Measurements from ENCODE around the gene UQCRFS1.
"Not testable (repeated sequence)": the region's sequence is repeated elsewhere in the genome, so short reads cannot be mapped to it uniquely, and the experiment has no call there.

Gene UQCRFS1

GRCh38 chr19:29211562-29212355 lies 1.2 kb downstream of the UQCRFS1 start:
- Histone ChIP-seq H3K27me3 (ENCODE audit: control insufficient read depth, insufficient read depth, low read length) (no peaks in the 10 kb centered on the region), H3K9ac (ENCODE audit: low read length) (peak overlapping the region; percentile 99), H3K4me1 (ENCODE audit: control insufficient read depth, insufficient read depth, low read length) (no peaks in the 10 kb centered on the region), H3K9me3 (ENCODE audit: control insufficient read depth, low read length) (no peaks in the 10 kb centered on the region), H3K4me3 (ENCODE audit: low read length) (peak overlapping the region; percentile 73), H3K36me3 (ENCODE audit: control insufficient read depth, insufficient read depth, low read length) (no peaks in the 10 kb centered on the region)

GRCh38 chr19:29211041-29211440 lies 1.9 kb downstream of the UQCRFS1 start:
- H3K4me3 ChIP-seq (ENCODE audit: low read length); H3K36me3 ChIP-seq (ENCODE audit: control insufficient read depth, insufficient read depth, low read length); H3K4me1 ChIP-seq (ENCODE audit: control insufficient read depth, insufficient read depth, low read length); H3K27me3 ChIP-seq (ENCODE audit: control insufficient read depth, insufficient read depth, low read length); H3K9ac ChIP-seq (ENCODE audit: low read length); H3K9me3 ChIP-seq (ENCODE audit: control insufficient read depth, low read length): not testable (repeated sequence)

GRCh38 chr19:29210502-29210901 lies 2.4 kb downstream of the UQCRFS1 start:
- H3K4me3 ChIP-seq (ENCODE audit: low read length): not testable (repeated sequence)

GRCh38 chr19:29207403-29208187 lies 5.4 kb downstream of the UQCRFS1 start:
- not testable (repeated sequence) for H3K9ac ChIP-seq (ENCODE audit: low read length); H3K9me3 ChIP-seq (ENCODE audit: control insufficient read depth, low read length); H3K4me1 ChIP-seq (ENCODE audit: control insufficient read depth, insufficient read depth, low read length); H3K4me3 ChIP-seq (ENCODE audit: low read length); H3K36me3 ChIP-seq (ENCODE audit: control insufficient read depth, insufficient read depth, low read length); H3K27me3 ChIP-seq (ENCODE audit: control insufficient read depth, insufficient read depth, low read length)

More at GRCh38 chr19:29210502-29210901, 2.4 kb downstream of the UQCRFS1 start:
- H3K9ac ChIP-seq (ENCODE audit: low read length); H3K4me1 ChIP-seq (ENCODE audit: control insufficient read depth, insufficient read depth, low read length); H3K27me3 ChIP-seq (ENCODE audit: control insufficient read depth, insufficient read depth, low read length); H3K9me3 ChIP-seq (ENCODE audit: control insufficient read depth, low read length); H3K36me3 ChIP-seq (ENCODE audit: control insufficient read depth, insufficient read depth, low read length): not testable (repeated sequence)

- Histone ChIP-seq H3K4me3 (ENCODE audit: low read length) (no peak overlapping the region), H3K9me3 (ENCODE audit: control insufficient read depth, low read length) (no peaks in the 10 kb centered on the region), H3K36me3 (ENCODE audit: control insufficient read depth, insufficient read depth, low read length) (no peaks in the 10 kb centered on the region), H3K4me1 (ENCODE audit: control insufficient read depth, insufficient read depth, low read length) (no peaks in the 10 kb centered on the region), H3K27me3 (ENCODE audit: control insufficient read depth, insufficient read depth, low read length) (no peaks in the 10 kb centered on the region), H3K9ac (ENCODE audit: low read length) (no peak overlapping the region)
Measured at GRCh38 chr19:29206453-29206852, 6.5 kb downstream of the UQCRFS1 start.

GRCh38 chr19:29202281-29202680 lies 10.7 kb downstream of the UQCRFS1 start:
- Histone ChIP-seq H3K9me3 (ENCODE audit: control insufficient read depth, low read length) (no peaks in the 10 kb centered on the region), H3K36me3 (ENCODE audit: control insufficient read depth, insufficient read depth, low read length) (no peaks in the 10 kb centered on the region), H3K4me3 (ENCODE audit: low read length) (no peak overlapping the region), H3K27me3 (ENCODE audit: control insufficient read depth, insufficient read depth, low read length) (no peaks in the 10 kb centered on the region), H3K9ac (ENCODE audit: low read length) (no peak overlapping the region), H3K4me1 (ENCODE audit: control insufficient read depth, insufficient read depth, low read length) (no peaks in the 10 kb centered on the region)

GRCh38 chr19:29201855-29202254 lies 11.1 kb downstream of the UQCRFS1 start:
- Histone ChIP-seq H3K9ac (ENCODE audit: low read length) (no peak overlapping the region), H3K27me3 (ENCODE audit: control insufficient read depth, insufficient read depth, low read length) (no peaks in the 10 kb centered on the region), H3K9me3 (ENCODE audit: control insufficient read depth, low read length) (no peaks in the 10 kb centered on the region), H3K4me1 (ENCODE audit: control insufficient read depth, insufficient read depth, low read length) (no peaks in the 10 kb centered on the region), H3K4me3 (ENCODE audit: low read length) (no peak overlapping the region), H3K36me3 (ENCODE audit: control insufficient read depth, insufficient read depth, low read length) (no peaks in the 10 kb centered on the region)

- H3K36me3 ChIP-seq (ENCODE audit: control insufficient read depth, insufficient read depth, low read length): no peaks in the 10 kb centered on the region
- no peaks in the 10 kb centered on the region for H3K4me1 ChIP-seq (ENCODE audit: control insufficient read depth, insufficient read depth, low read length)
- no peaks in the 10 kb centered on the region for H3K9me3 ChIP-seq (ENCODE audit: control insufficient read depth, low read length)
- H3K27me3 ChIP-seq (ENCODE audit: control insufficient read depth, insufficient read depth, low read length): no peaks in the 10 kb centered on the region
- H3K9ac ChIP-seq (ENCODE audit: low read length): no peak overlapping the region
- no peak overlapping the region for H3K4me3 ChIP-seq (ENCODE audit: low read length)
Measured at GRCh38 chr19:29194658-29195057, 18.3 kb downstream of the UQCRFS1 start.

GRCh38 chr19:29193155-29193554 lies 19.8 kb downstream of the UQCRFS1 start:
- Histone ChIP-seq H3K36me3 (ENCODE audit: control insufficient read depth, insufficient read depth, low read length) (no peaks in the 10 kb centered on the region), H3K9ac (ENCODE audit: low read length) (no peak overlapping the region), H3K4me3 (ENCODE audit: low read length) (no peak overlapping the region), H3K9me3 (ENCODE audit: control insufficient read depth, low read length) (no peaks in the 10 kb centered on the region), H3K27me3 (ENCODE audit: control insufficient read depth, insufficient read depth, low read length) (no peaks in the 10 kb centered on the region), H3K4me1 (ENCODE audit: control insufficient read depth, insufficient read depth, low read length) (no peaks in the 10 kb centered on the region)

GRCh38 chr19:29191005-29191404 lies 21.9 kb downstream of the UQCRFS1 start:
- no peak overlapping the region for H3K4me3 ChIP-seq (ENCODE audit: low read length)
- H3K9me3 ChIP-seq (ENCODE audit: control insufficient read depth, low read length): no peaks in the 10 kb centered on the region
- no peaks in the 10 kb centered on the region for H3K4me1 ChIP-seq (ENCODE audit: control insufficient read depth, insufficient read depth, low read length)
- no peak overlapping the region for H3K9ac ChIP-seq (ENCODE audit: low read length)
- no peaks in the 10 kb centered on the region for H3K36me3 ChIP-seq (ENCODE audit: control insufficient read depth, insufficient read depth, low read length)
- H3K27me3 ChIP-seq (ENCODE audit: control insufficient read depth, insufficient read depth, low read length): no peaks in the 10 kb centered on the region

GRCh38 chr19:29189033-29189360 lies 24.0 kb downstream of the UQCRFS1 start:
- no peak overlapping the region for H3K9ac ChIP-seq (ENCODE audit: low read length)
- no peaks in the 10 kb centered on the region for H3K27me3 ChIP-seq (ENCODE audit: control insufficient read depth, insufficient read depth, low read length)

GRCh38 chr19:29188289-29189032 lies 24.5 kb downstream of the UQCRFS1 start:
- Histone ChIP-seq H3K4me1 (ENCODE audit: control insufficient read depth, insufficient read depth, low read length) (no peaks in the 10 kb centered on the region), H3K36me3 (ENCODE audit: control insufficient read depth, insufficient read depth, low read length) (no peaks in the 10 kb centered on the region), H3K4me3 (ENCODE audit: low read length) (no peak overlapping the region)

More at GRCh38 chr19:29189033-29189360, 24.0 kb downstream of the UQCRFS1 start:
- no peak overlapping the region for H3K4me3 ChIP-seq (ENCODE audit: low read length)
- H3K36me3 ChIP-seq (ENCODE audit: control insufficient read depth, insufficient read depth, low read length): no peaks in the 10 kb centered on the region
- H3K9me3 ChIP-seq (ENCODE audit: control insufficient read depth, low read length): no peaks in the 10 kb centered on the region
- H3K4me1 ChIP-seq (ENCODE audit: control insufficient read depth, insufficient read depth, low read length): no peaks in the 10 kb centered on the region

More at GRCh38 chr19:29188289-29189032, 24.5 kb downstream of the UQCRFS1 start:
- no peaks in the 10 kb centered on the region for H3K9me3 ChIP-seq (ENCODE audit: control insufficient read depth, low read length)
- H3K27me3 ChIP-seq (ENCODE audit: control insufficient read depth, insufficient read depth, low read length): no peaks in the 10 kb centered on the region
- no peak overlapping the region for H3K9ac ChIP-seq (ENCODE audit: low read length)

Measured in mucosa of stomach (tissue), 1 donor.